Nasal cavity respiratory epithelium epithelial cell of viscerocranial mucosa (primary cell): ENCODE measurements around the gene TYMS. TPM values are rescaled to one million over a fixed set of nuclear protein-coding genes. Genes with fewer than 3 reads are reported as not detected.

Source experiments
- total RNA-seq: library from RNA; depleted of rRNA; stranded (reverse); fragments of >200 nt; gene quantifications from 2 replicates; pipeline ENCODE4 v1.2.3, GENCODE V29; 2014

The TYMS gene
- 6.8 and 6.9 TPM in 2 replicates for total RNA-seq

DNA sequence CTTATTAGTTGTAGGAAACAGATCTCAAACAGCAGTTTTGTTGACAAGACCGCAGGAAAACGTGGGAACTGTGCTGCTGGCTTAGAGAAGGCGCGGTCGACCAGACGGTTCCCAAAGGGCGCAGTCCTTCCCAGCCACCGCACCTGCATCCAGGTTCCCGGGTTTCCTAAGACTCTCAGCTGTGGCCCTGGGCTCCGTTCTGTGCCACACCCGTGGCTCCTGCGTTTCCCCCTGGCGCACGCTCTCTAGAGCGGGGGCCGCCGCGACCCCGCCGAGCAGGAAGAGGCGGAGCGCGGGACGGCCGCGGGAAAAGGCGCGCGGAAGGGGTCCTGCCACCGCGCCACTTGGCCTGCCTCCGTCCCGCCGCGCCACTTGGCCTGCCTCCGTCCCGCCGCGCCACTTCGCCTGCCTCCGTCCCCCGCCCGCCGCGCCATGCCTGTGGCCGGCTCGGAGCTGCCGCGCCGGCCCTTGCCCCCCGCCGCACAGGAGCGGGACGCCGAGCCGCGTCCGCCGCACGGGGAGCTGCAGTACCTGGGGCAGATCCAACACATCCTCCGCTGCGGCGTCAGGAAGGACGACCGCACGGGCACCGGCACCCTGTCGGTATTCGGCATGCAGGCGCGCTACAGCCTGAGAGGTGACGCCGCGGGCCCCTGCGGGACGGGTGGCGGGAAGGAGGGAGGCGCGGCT lies at the start of gene TYMS:
Gene TYMS (plus strand): TSS at position 343 of the 690 bp plus-strand sequence. CDS start 90 bp downstream, at position 433.

DNA sequence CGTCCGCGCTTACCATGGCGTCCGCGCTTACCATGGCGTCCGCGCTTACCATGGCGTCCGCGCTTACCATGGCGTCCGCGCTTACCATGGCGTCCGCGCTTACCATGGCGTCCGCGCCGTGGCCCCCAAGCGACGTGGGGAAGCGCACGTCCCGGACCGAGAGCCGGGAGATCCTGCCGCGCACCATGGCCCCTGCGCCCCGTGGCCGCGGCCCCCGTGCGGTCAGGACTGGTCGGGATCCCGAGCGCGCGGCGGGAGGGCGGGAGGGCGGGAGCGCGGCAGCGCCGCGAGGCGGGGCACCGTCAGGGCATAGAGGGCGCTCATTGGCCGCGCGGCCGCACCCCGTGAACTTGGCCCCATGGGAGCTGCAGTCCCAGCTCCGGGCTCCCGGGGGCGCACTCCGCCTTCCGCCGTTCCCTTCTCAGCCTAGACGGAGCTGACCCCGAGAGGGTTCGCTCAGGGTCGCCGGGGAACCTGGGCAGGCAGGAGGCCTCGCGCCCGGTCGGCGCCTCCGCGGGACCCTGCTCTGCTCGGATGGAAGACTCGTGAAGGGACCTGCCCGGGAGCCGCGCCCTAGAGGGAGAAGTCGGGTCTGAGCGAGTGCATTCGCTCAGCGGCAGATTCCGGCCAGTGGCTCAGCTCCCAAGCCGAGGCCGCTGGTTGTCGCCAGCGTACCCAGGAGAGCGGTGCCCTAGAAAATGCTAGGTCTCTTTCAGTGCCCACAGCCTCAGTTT lies 55.1 kb downstream of the TYMS start, which contains the start of gene ENOSF1:
Gene ENOSF1 (minus strand): TSS at position 230 of the 734 bp plus-strand sequence. CDS start 43 bp downstream, at position 187.

Other genes starting within 250 kb of the TYMS start
- not detected in 2 replicates for gene COLEC12, start 157.0 kb upstream of the TYMS start, total RNA-seq
- gene CETN1, start 77.3 kb upstream of the TYMS start, total RNA-seq: not detected in 2 replicates
- under 0.01 and 0.50 TPM in 2 replicates for gene CLUL1, start 60.7 kb upstream of the TYMS start, total RNA-seq
- gene ENOSF1, start 55.0 kb downstream of the TYMS start, total RNA-seq: 23.6 and 31.5 TPM in 2 replicates
- gene YES1, start 154.6 kb downstream of the TYMS start, total RNA-seq: 162 and 241 TPM in 2 replicates
- gene ADCYAP1, start 247.2 kb downstream of the TYMS start, total RNA-seq: not detected in 2 replicates